CD14-positive monocyte (primary cell): ENCODE data around the gene TEKT4. TPM values are rescaled to one million over a fixed set of nuclear protein-coding genes. Genes with fewer than 3 reads are reported as not detected.

Source experiments
- DNase-seq, 3 donors: peaks; one replicate each; pipeline ENCODE4 v3.0.0-alpha.2; 2011 to 2022
- H2AFZ ChIP-seq: 2 replicates; pipeline ENCODE4 v1.6.0; 2012; ENCODE audit warnings: mild to moderate bottlenecking, low read depth, low read length, inconsistent platforms; ENCODE audit not compliant: insufficient read depth, poor library complexity, severe bottlenecking
- H3K27ac ChIP-seq, 2 donors: 1 replicate in 1 of 2; 2 replicates in 1 of 2; pipeline ENCODE4 v1.5.1; 2012 to 2013; ENCODE audit warnings: low read length in 2 of 2, control low read depth in 1 of 2, inconsistent platforms in 1 of 2, low read depth in 1 of 2, mild to moderate bottlenecking in 1 of 2
- H3K27me3 ChIP-seq, 2 donors: one replicate each; pipeline versions ENCODE4 v1.6.0 to v1.6.1; 2011 to 2013; ENCODE audit warnings: low read length in 2 of 2; ENCODE audit not compliant: control insufficient read depth in 2 of 2, insufficient read depth in 2 of 2
- H3K36me3 ChIP-seq, 2 donors: replicated peaks in 1 of 2; 1 replicate in 1 of 2; 2 replicates in 1 of 2; pipeline versions ENCODE4 v1.5.1 to v1.6.1; 2012 to 2013; ENCODE audit warnings: low read length in 2 of 2, control low read depth in 1 of 2, inconsistent platforms in 1 of 2, mild to moderate bottlenecking in 1 of 2; ENCODE audit not compliant: insufficient read depth in 2 of 2, control insufficient read depth in 1 of 2
- H3K4me1 ChIP-seq, 2 donors: 1 replicate in 1 of 2; 2 replicates in 1 of 2; pipeline versions ENCODE4 v1.5.1 to v1.6.1; 2012 to 2013; ENCODE audit warnings: low read length in 2 of 2, control low read depth in 1 of 2, inconsistent platforms in 1 of 2, mild to moderate bottlenecking in 1 of 2, moderate library complexity in 1 of 2; ENCODE audit not compliant: insufficient read depth in 2 of 2, control insufficient read depth in 1 of 2
- H3K4me2 ChIP-seq: replicated peaks from 2 replicates; pipeline ENCODE3; 2012; ENCODE audit warnings: low read length, moderate library complexity, mild to moderate bottlenecking; ENCODE audit not compliant: poor library complexity, severe bottlenecking; ENCODE audit errors: extremely low read depth
- H3K4me3 ChIP-seq, 3 experiments: fragments of 200-600 bp in 1 of 3; sonication (generic) in 1 of 3; replicated peaks in 1 of 3; 1 replicate in 2 of 3; 2 replicates in 1 of 3; pipeline ENCODE4 v1.5.1; 2011 to 2013; ENCODE audit warnings: low read length in 3 of 3, mild to moderate bottlenecking in 3 of 3, control low read depth in 2 of 3, low read depth in 2 of 3, inconsistent platforms in 1 of 3, moderate library complexity in 1 of 3
- H3K79me2 ChIP-seq: 2 replicates; pipeline ENCODE4 v1.6.0; 2012; ENCODE audit warnings: mild to moderate bottlenecking, control low read depth, inconsistent platforms, low read length, moderate library complexity; ENCODE audit not compliant: insufficient read depth
- H3K9ac ChIP-seq: 2 replicates; pipeline ENCODE4 v1.6.0; 2017; ENCODE audit warnings: low read length, mild to moderate bottlenecking; ENCODE audit not compliant: insufficient read depth, poor library complexity, severe bottlenecking
- H3K9me3 ChIP-seq, 2 donors: replicated peaks in 1 of 2; 1 replicate in 1 of 2; 2 replicates in 1 of 2; pipeline versions ENCODE4 v1.5.1 to v1.6.1; 2012 to 2013; ENCODE audit warnings: low read length in 2 of 2, control low read depth in 1 of 2; ENCODE audit not compliant: control insufficient read depth in 1 of 2, insufficient read depth in 1 of 2
- H4K20me1 ChIP-seq: 2 replicates; pipeline ENCODE4 v1.6.0; 2012; ENCODE audit warnings: mild to moderate bottlenecking, low read length, control low read depth, moderate library complexity; ENCODE audit not compliant: insufficient read depth
- H3K27ac Mint-ChIP-seq, 7 donors: one replicate each; pipeline ENCODE4 v1.8.0; 2020; ENCODE audit warnings: mild to moderate bottlenecking in 7 of 7, mixed read lengths in 7 of 7, moderate library complexity in 6 of 7, inconsistent platforms in 2 of 7
- H3K27me3 Mint-ChIP-seq, 3 donors: one replicate each; pipeline ENCODE4 v1.8.0; 2021 to 2022; ENCODE audit warnings: low read depth in 3 of 3, mild to moderate bottlenecking in 3 of 3, mixed read lengths in 3 of 3, moderate library complexity in 3 of 3, inconsistent platforms in 1 of 3
- H3K36me3 Mint-ChIP-seq, 2 donors: one replicate each; pipeline ENCODE4 v1.8.0; 2020; ENCODE audit warnings: mixed read lengths in 2 of 2, inconsistent platforms in 1 of 2, mild to moderate bottlenecking in 1 of 2
- H3K4me1 Mint-ChIP-seq: one replicate; pipeline ENCODE4 v1.8.0; 2020; ENCODE audit warnings: mild to moderate bottlenecking, mixed read lengths
- H3K4me3 Mint-ChIP-seq, 2 donors: one replicate each; pipeline ENCODE4 v1.8.0; 2020; ENCODE audit warnings: mild to moderate bottlenecking in 2 of 2, mixed read lengths in 2 of 2, moderate library complexity in 1 of 2
- H3K9me3 Mint-ChIP-seq, 7 donors: one replicate each; pipeline ENCODE4 v1.8.0; 2020 to 2022; ENCODE audit warnings: mixed read lengths in 7 of 7, mild to moderate bottlenecking in 6 of 7, moderate library complexity in 6 of 7, inconsistent platforms in 2 of 7
- WGBS: methylation state at CpG from one replicate; pipeline ENCODE4 v1.1.5; 2013; ENCODE audit warnings: missing lambda C conversion rate; ENCODE audit not compliant: insufficient coverage; 5-methylcytosine and 5-hydroxymethylcytosine counted together
- intact Hi-C, 2 donors: fragments of 100-400 bp; cut with micrococcal nuclease; formaldehyde crosslinking; loops; one replicate each; pipeline versions ENCODE4 v1.15.0 to v1.15.1; 2023
- polyA plus RNA-seq, 3 donors: library from polyadenylated mRNA; depleted of rRNA in 1 of 3; unstranded in 2 of 3; stranded (reverse) in 1 of 3; fragments of 300-500 nt in 2 of 3; fragments of >200 nt in 1 of 3; fragmentation: Illumina TruSeq in 2 of 3; gene quantifications; 1 replicate in 2 of 3; 2 replicates in 1 of 3; pipeline ENCODE4 v1.2.3, GENCODE V29; 2012 to 2021
- TF ChIP-seq, protein P1 (sequence below): fragments of 200-600 bp; IDR thresholded peaks from one replicate; pipeline ENCODE4 v1.8.0; 2022; ENCODE audit warnings: antibody characterized with exemption, mild to moderate bottlenecking

Gene TEKT4
- polyA plus RNA-seq, 3 donors, result not detected

DNA sequence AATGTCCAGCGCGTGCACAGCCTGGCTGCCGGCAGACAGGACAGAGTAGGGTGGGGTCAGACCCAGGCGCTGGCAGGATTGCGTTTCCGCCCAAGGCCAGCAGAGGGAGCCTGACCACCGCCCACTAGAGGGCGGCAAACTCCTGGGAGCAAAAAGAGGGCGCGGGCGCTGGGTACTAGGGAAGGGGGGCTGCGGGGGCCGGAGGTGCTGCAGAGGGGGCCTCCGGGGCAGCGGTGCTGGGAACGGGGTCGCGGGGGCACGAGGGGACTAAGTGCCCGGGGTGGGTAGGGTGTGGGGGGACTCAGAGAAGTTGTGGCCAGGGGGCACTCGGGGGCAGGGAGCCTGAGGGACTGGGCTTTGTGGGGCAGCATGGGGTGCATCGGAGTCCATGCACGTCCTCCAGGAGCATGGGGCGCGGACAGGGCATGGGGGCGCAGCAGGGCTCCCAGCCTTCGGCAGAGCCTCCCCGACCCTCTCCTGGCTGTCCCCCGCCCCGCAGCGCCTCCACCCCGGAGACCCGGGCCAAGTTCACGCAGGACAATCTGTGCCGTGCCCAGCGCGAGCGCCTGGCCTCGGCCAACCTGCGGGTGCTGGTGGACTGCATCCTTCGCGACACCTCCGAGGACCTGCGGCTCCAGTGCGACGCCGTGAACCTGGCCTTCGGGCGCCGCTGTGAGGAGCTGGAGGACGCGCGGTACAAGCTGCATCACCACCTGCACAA lies 3.2 kb downstream of the TEKT4 start:
- no peak overlapping the region for H2AFZ ChIP-seq
- TF ChIP-seq, protein P1, sequence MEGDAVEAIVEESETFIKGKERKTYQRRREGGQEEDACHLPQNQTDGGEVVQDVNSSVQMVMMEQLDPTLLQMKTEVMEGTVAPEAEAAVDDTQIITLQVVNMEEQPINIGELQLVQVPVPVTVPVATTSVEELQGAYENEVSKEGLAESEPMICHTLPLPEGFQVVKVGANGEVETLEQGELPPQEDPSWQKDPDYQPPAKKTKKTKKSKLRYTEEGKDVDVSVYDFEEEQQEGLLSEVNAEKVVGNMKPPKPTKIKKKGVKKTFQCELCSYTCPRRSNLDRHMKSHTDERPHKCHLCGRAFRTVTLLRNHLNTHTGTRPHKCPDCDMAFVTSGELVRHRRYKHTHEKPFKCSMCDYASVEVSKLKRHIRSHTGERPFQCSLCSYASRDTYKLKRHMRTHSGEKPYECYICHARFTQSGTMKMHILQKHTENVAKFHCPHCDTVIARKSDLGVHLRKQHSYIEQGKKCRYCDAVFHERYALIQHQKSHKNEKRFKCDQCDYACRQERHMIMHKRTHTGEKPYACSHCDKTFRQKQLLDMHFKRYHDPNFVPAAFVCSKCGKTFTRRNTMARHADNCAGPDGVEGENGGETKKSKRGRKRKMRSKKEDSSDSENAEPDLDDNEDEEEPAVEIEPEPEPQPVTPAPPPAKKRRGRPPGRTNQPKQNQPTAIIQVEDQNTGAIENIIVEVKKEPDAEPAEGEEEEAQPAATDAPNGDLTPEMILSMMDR, result peak; percentile 89
- no peaks in the 10 kb centered on the region for H3K9me3 ChIP-seq
- H4K20me1 ChIP-seq, result no peaks in the 10 kb centered on the region
- no peaks in the 10 kb centered on the region for H3K79me2 ChIP-seq
- H3K27ac ChIP-seq, result no peak overlapping the region
- H3K36me3 Mint-ChIP-seq, result no peaks in the 10 kb centered on the region
- H3K4me1 Mint-ChIP-seq, result no peaks in the 10 kb centered on the region
- no peak overlapping the region for H3K27ac Mint-ChIP-seq
- H3K4me1 ChIP-seq, result no peaks in the 10 kb centered on the region
- no peak overlapping the region for H3K4me3 ChIP-seq
- no peaks in the 10 kb centered on the region for H3K36me3 ChIP-seq
- 37% methylated on average over 51 of the region's 53 CpGs for WGBS
- peak; percentile 3 to 22 (median 21) for DNase-seq
- H3K4me3 Mint-ChIP-seq, result no peak overlapping the region
- intact Hi-C loops, result no loop called here
- no peak overlapping the region for H3K9ac ChIP-seq
- H3K4me2 ChIP-seq, result no peak overlapping the region
- no peaks in the 10 kb centered on the region for H3K27me3 ChIP-seq
- H3K27me3 Mint-ChIP-seq, result peaks cover 2 to 21% (median 12%) of the 10 kb centered on the region in 3 donors
- H3K9me3 Mint-ChIP-seq, result peaks cover 0 to 2% (median 0%) of the 10 kb centered on the region in 7 donors

DNA sequence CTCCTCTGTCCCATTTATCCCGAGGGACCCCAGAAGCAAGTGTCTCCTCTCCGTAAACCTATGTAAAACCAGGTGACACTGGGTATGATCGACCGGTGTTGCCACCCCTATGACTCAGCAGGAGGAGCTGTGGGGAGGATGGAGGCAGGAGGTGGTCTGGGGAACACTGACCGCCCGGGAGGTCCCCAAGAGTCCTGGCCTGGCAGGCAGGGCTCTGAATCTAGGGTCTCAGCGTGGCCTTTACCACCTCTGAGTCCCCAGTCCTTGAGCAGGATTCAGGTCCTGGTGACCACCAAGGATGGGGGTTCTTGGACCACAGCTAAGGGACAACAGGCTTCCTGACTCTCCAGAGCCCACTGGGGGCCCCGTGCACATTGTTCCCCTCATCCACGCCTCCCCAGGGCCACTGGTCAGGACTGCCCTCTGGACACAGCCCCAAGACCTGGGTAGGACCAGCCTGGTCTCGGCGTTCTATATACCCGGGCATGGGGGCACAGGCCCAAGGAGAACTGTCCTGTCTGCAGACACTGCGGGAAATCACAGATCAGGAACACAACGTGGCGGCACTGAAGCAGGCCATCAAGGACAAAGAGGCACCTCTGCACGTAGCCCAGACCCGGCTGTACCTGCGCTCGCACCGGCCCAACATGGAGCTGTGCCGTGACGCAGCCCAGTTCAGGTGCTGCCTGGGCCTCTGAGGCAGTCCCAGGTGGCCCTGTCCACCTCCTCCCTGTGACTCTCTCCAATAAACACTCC lies 4.0 kb downstream of the TEKT4 start:
- no peaks in the 10 kb centered on the region for H3K27me3 ChIP-seq
- no peaks in the 10 kb centered on the region for H3K9me3 ChIP-seq
- H3K4me2 ChIP-seq, result no peak overlapping the region
- H3K79me2 ChIP-seq, result no peaks in the 10 kb centered on the region
- no peaks in the 10 kb centered on the region for H4K20me1 ChIP-seq
- H2AFZ ChIP-seq, result no peak overlapping the region
- H3K9ac ChIP-seq, result no peak overlapping the region
- H3K36me3 ChIP-seq, result no peaks in the 10 kb centered on the region
- TF ChIP-seq, protein P1, result no peak
- H3K27ac ChIP-seq, result no peak overlapping the region
- H3K36me3 Mint-ChIP-seq, result no peaks in the 10 kb centered on the region
- DNase-seq, result no peak
- peaks cover 0 to 2% (median 0%) of the 10 kb centered on the region in 7 donors for H3K9me3 Mint-ChIP-seq
- no peaks in the 10 kb centered on the region for H3K4me1 ChIP-seq
- H3K27me3 Mint-ChIP-seq, result peaks cover 2 to 15% (median 12%) of the 10 kb centered on the region in 3 donors
- H3K4me1 Mint-ChIP-seq, result no peaks in the 10 kb centered on the region
- intact Hi-C loops, result no loop called here
- H3K27ac Mint-ChIP-seq, result no peak overlapping the region
- H3K4me3 Mint-ChIP-seq, result no peak overlapping the region
- WGBS, result 93% methylated on average over 21 of the region's 22 CpGs
- no peak overlapping the region for H3K4me3 ChIP-seq
